ENCODE results near the gene EHMT1.

- TF ChIP-seq PKNOX1 (IDR thresholded peaks at IDR 0.05) = no peak
- no peak for TF ChIP-seq TARDBP (IDR thresholded peaks at IDR 0.05)
- no peak for TF ChIP-seq FOXM1 (IDR thresholded peaks at IDR 0.05; ENCODE audit: borderline replicate concordance)
- no peak for TF ChIP-seq LEF1 (IDR thresholded peaks at IDR 0.05; ENCODE audit: borderline replicate concordance)
- no peak for TF ChIP-seq SP1 (IDR thresholded peaks at IDR 0.05)
- TF ChIP-seq BHLHE40 (IDR thresholded peaks at IDR 0.05; ENCODE audit: borderline replicate concordance) = no peak
- TF ChIP-seq CTBP1 (IDR thresholded peaks at IDR 0.05; ENCODE audit: borderline replicate concordance) = no peak
- TF ChIP-seq ZNF384 (IDR thresholded peaks at IDR 0.05) = no peak
- TF ChIP-seq HDGF (IDR thresholded peaks at IDR 0.05; ENCODE audit: borderline replicate concordance) = no peak
- no peak for TF ChIP-seq FOXK2 (IDR thresholded peaks at IDR 0.05)
These were observed 153.6 kb downstream of the EHMT1 start for GRCh38 chr9:137772281-137772873.

Data from HEK293T (cell line).